Pancreas (tissue), 10 donors: ENCODE results near the gene GPR137C. TPM values are rescaled to one million over a fixed set of nuclear protein-coding genes. Genes with fewer than 3 reads are reported as not detected.

Experiments used
- ATAC-seq, 4 donors: fragments of 200-7000 bp; cut with Tn5 transposase; one replicate each; pipeline versions ENCODE4 v1.8.0 to v1.9.1; 2020; ENCODE audit warnings: mild to moderate bottlenecking in 4 of 4, moderate library complexity in 4 of 4
- DNase-seq, 6 donors: peaks; one replicate each; pipeline ENCODE4 v3.0.0-alpha.2; 2020
- FAIRE-seq: peaks from 2 replicates; lab custom pipeline; 2012; peaks lifted over from hg19 to GRCh38; lab: Jason Lieb, UNC
- H3K27ac ChIP-seq, 4 donors: fragments of 200-600 bp; sonication (generic); 1 replicate in 3 of 4; 2 replicates in 1 of 4; pipeline versions ENCODE4 v1.5.0 to v1.8.0; 2020
- H3K27me3 ChIP-seq, 4 donors: fragments of 200-600 bp; one replicate each; pipeline ENCODE4 v1.8.0; 2021
- H3K36me3 ChIP-seq, 3 donors: fragments of 200-600 bp; sonication (generic) in 1 of 3; one replicate each; pipeline versions ENCODE4 v1.5.0 to v1.8.0; 2020 to 2021
- H3K4me1 ChIP-seq, 3 donors: fragments of 200-600 bp; one replicate each; pipeline ENCODE4 v1.8.0; 2021
- H3K4me3 ChIP-seq, 4 donors: fragments of 200-600 bp; sonication (generic) in 2 of 4; one replicate each; pipeline versions ENCODE4 v1.5.0 to v1.8.0; 2020 to 2021
- H3K9me3 ChIP-seq, 4 donors: fragments of 200-600 bp; one replicate each; pipeline ENCODE4 v1.8.0; 2021
- CTCF ChIP-seq, 4 donors: fragments of 200-600 bp; sonication (generic) in 3 of 4; IDR thresholded peaks; one replicate each; pipeline versions ENCODE4 v1.5.0 to v1.8.0; 2021; ENCODE audit warnings: antibody characterized with exemption in 4 of 4
- WGBS, 2 donors: extraction: QIAGEN DNeasy Blood & Tissue Kit; methylation state at CpG; one replicate each; pipeline ENCODE4 v1.1.7; 2013; 5-methylcytosine and 5-hydroxymethylcytosine counted together
- intact Hi-C, 3 donors: fragments of 100-400 bp; cut with DNase I; formaldehyde crosslinking; loops; one replicate each; pipeline versions ENCODE4 v1.11.1 to v1.14.2; 2022
- polyA plus RNA-seq, 2 donors: library from polyadenylated mRNA; stranded (reverse); fragments of 200-250 nt; gene quantifications; one replicate each; pipeline ENCODE4 v1.2.3, GENCODE V29; 2013
- total RNA-seq, 6 donors: library from RNA; stranded (reverse); fragmentation: NEBNext Ultra II Directional in 4 of 6; extraction: Animal tissue kit (Norgen Biotek cat#: 25700) in 4 of 6; gene quantifications; one replicate each; pipeline versions ENCODE4 v1.2.1 to v1.2.4, GENCODE V29; 2021 to 2023
- donor health status: healthy with polysubstance abuse.
- donor health status: DM: no; HTN: no; CAD: no; lungs with moderate emphysema.
- donor health status: DM: no; HTN: no; CAD: no.
- donor health status: control.
- donor health status: control.
- donor health status: Bipolar disorder and iron deficiency.
- donor health status: DM: yes; HTN: yes; CAD: no.
- donor health status: DM: no; HTN: no; CAD: no.
- donor health status: DM: no; HTN: no; CAD: no.
- donor health status: DM: yes; HTN: yes; CAD: no.

The GPR137C gene
- total and polyA plus RNA-seq, 8 donors, result 0.13 to 0.81 (median 0.35) TPM

- FAIRE-seq, result no peak
- 20 to 21% methylated on average over 6 of the region's 6 CpGs for WGBS, 2 donors
Observed at GRCh38 chr14:52551205-52551604, 1.4 kb upstream of the GPR137C start.

GRCh38 chr14:52551696-52552062, 957 bp upstream of the GPR137C start:
- 0 to 1% methylated on average over 8 of the region's 8 CpGs for WGBS, 2 donors
- Histone ChIP-seq H3K27ac (peak overlapping the region; percentile 76 to 96 (median 85)), H3K4me1 (peaks cover 9 to 12% (median 10%) of the 10 kb centered on the region in 3 donors), H3K9me3 (no peaks in the 10 kb centered on the region), H3K36me3 (no peaks in the 10 kb centered on the region), H3K27me3 (no peaks in the 10 kb centered on the region), H3K4me3 (peak overlapping the region; percentile 58 to 80 (median 66))
- FAIRE-seq (no peak), ATAC-seq (peak in 3 of 4 donors; percentile 11 to 52 (median 44)), DNase-seq (peak in 1 of 6 donors; percentile 15)
- intact Hi-C loops, result no loop called here
- TF ChIP-seq CTCF (IDR thresholded peaks at IDR 0.05), result no peak

More at GRCh38 chr14:52551205-52551604, 1.4 kb upstream of the GPR137C start:
- intact Hi-C loops, result no loop called here
- H3K9me3 ChIP-seq, result no peaks in the 10 kb centered on the region
- no peak for TF ChIP-seq CTCF (IDR thresholded peaks at IDR 0.05)
- no peaks in the 10 kb centered on the region for H3K36me3 ChIP-seq
- peaks cover 9 to 12% (median 10%) of the 10 kb centered on the region in 3 donors for H3K4me1 ChIP-seq
- ATAC-seq (no peak), DNase-seq (no peak)
- H3K27ac ChIP-seq, result peak overlapping the region in 3 of 4 donors; percentile 77 to 96 (median 93)
- no peaks in the 10 kb centered on the region for H3K27me3 ChIP-seq
- peak overlapping the region in 3 of 4 donors; percentile 58 to 80 (median 63) for H3K4me3 ChIP-seq

GRCh38 chr14:52553002-52553670, 500 bp downstream of the GPR137C start:
- intact Hi-C loops, result no loop called here
- no peaks in the 10 kb centered on the region for H3K36me3 ChIP-seq
- no peak for TF ChIP-seq CTCF (IDR thresholded peaks at IDR 0.05)
- H3K9me3 ChIP-seq, result no peaks in the 10 kb centered on the region
- DNase-seq (peak; percentile 15 to 84 (median 50)), ATAC-seq (peak; percentile 5 to 28 (median 14)), FAIRE-seq (no peak)
- WGBS, 2 donors, result 1% methylated on average over 41 to 69 of the region's 69 CpGs
- H3K4me3 ChIP-seq, result peak overlapping the region; percentile 42 to 80 (median 68)
- H3K27me3 ChIP-seq, result no peaks in the 10 kb centered on the region
- H3K27ac ChIP-seq, result peak overlapping the region; percentile 63 to 96 (median 74)
- peaks cover 9 to 12% (median 10%) of the 10 kb centered on the region in 3 donors for H3K4me1 ChIP-seq

GRCh38 chr14:52553671-52554575, 1.3 kb downstream of the GPR137C start:
- ATAC-seq (peak; percentile 43 to 59 (median 48)), FAIRE-seq (no peak), DNase-seq (peak; percentile 88 to 97 (median 93))
- H3K9me3 ChIP-seq, result no peaks in the 10 kb centered on the region
- intact Hi-C loops, result no loop called here
- no peak for TF ChIP-seq CTCF (IDR thresholded peaks at IDR 0.05)
- WGBS, 2 donors, result 2 to 3% methylated on average over 22 of the region's 22 CpGs
- peak overlapping the region; percentile 63 to 96 (median 74) for H3K27ac ChIP-seq
- H3K4me1 ChIP-seq, result peaks cover 9 to 12% (median 10%) of the 10 kb centered on the region in 3 donors
- H3K36me3 ChIP-seq, result no peaks in the 10 kb centered on the region
- H3K27me3 ChIP-seq, result no peaks in the 10 kb centered on the region
- H3K4me3 ChIP-seq, result peak overlapping the region; percentile 42 to 80 (median 68)
